Left renal cortex interstitium (tissue), 4 donors: ENCODE results near the gene SLC39A1. TPM values are rescaled to one million over a fixed set of nuclear protein-coding genes. Genes with fewer than 3 reads are reported as not detected.
"Not testable (repeated sequence)": the region's sequence is repeated elsewhere in the genome, so short reads cannot be mapped to it uniquely, and the experiment has no call there.

Experiments used
- DNase-seq, 4 donors: peaks; one replicate each; pipeline ENCODE4 v3.0.0-alpha.2; 2013; ENCODE audit warnings: low read depth in 4 of 4, low spot score in 2 of 4, missing footprints in 1 of 4
- polyA plus RNA-seq, 4 donors: library from polyadenylated mRNA; unstranded; fragments of 120-200 nt; gene quantifications; one replicate each; pipeline ENCODE4 v1.2.1, GENCODE V29; 2013; ENCODE audit not compliant: insufficient read length in 4 of 4

SLC39A1 gene
- polyA plus RNA-seq, 4 donors = 78.0 to 88.9 (median 86.7) TPM

DNA sequence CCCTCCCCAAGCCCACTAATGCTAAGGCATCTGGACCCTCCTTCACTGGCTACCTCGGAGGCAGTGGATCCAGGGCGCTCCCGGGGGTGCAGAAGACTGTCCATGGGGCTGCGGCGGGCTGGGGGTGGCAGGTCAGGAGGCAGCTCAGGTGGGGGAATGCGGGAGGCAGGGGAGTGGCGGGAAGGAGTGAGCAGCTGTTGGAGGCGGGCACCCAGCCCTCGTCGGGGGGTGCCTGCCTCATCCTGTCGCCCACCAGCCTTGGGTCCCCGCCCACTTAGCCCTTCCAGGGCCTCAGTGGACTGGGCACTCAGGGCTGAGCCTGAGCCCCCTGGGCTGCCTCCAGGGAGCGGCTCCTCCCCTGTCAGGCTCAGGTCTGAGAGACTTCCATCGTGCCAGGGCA, 29.9 kb downstream of the SLC39A1 start:
- no peak for DNase-seq

DNA sequence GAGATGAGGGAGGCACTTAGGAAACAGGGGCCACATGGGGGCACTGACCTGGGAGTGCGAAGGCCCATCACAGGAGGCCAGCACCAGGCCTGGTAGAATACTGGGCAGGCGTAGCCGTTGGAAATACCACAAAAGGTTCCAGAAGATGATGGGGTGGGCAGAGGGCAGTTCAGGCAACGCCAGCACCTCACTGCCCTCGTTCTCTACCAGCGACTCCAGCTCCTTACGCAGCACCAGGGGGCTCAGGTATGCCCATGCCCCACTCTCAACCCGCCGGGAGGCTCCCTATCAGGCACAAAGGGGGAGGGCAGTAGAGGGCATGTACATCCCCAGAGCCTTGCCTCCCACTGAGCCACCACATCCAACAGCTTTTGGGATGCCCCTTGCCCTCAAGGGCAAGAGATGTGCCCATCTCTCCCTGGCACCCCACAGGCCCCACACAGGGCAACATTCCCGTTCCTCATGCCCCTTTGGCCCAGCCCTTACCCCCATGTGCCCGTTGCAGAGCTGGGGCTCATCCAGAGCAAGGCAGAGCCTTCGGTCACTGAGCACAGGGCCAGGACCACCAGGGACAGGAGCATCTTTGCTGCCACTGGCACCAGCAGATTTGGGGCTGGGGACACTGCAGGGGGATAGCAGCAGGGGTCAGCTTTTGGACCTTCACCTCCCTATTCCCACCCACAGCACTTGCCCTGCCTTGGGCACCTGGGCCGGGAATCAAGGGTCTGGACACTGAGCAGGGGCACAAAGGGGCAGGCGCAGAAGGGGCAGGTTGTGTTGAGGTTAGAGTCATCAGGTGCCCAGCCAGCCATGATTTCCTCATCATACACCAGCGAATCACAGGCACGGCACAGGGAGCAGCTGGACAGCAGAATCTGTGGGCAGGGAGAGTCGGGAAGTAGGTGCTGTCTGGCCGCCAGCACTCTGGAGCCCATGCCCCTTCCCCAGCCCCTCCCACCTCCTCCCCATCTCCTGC, 30.9 kb downstream of the SLC39A1 start:
- DNase-seq = no peak

DNA sequence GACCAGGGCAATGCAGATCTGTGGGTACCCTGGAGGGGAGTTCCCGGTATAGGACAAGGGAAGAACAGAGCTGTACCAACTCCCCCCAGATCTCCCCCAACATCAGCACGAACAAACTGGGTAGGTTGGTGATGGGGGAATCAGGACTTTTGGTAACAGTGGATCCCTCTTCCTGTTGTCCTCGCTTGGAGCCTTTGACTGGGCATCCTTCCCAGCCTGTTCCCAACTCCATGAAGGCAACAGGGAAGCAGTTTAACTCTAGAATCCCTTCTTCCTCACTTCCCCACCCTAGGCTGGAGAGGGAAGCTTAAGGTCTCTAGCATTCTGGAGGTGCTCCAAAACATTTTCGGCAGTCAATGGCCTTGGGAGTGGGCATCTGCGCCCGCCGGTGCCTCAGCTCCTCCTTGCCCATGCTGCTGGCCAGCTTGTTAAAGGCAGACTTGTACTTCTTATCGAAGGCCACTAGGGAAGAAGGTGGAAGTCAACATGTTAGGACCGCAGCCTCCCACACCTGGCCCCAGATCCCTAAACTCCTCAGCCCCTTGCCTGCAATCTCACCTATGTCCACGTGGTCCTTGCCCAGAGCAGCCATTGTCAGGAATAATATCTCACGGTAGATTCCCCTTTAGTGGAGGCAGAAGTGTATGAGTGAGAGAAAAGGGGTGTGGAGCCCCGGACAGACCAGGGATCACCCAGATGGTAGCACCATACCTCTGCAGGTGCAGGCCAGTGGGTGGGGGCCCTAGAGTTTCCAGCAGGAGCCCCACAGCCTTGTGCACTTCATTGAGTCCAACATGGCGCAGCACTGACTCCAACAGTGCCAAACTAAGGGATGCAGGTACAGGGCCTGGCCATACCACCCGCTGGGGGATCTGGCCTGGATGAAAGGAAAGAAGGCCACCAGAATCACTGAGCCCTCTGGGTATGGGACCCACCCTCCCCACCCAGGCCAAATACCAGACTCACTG, 33.1 kb downstream of the SLC39A1 start:
- DNase-seq = no peak

DNA sequence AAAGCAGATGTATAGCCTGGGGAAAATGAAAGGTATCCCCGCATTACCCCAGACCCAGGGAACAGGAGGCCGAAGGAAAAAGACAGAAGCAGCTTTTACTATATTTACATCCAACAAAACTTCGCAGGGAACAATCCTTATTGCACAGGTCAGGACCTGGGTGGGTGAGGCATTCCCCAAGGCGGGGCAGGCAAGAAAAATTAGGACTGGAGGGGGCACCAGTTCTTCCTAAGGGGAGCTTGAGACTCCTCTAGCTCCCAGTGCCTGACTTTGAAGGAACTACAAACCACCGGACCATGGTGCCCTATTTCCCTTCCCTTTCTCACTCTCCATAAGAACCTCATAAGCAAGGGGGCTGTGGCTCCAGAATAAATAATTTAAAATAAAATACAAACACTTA, 33.9 kb downstream of the SLC39A1 start:
- DNase-seq = no peak

DNA sequence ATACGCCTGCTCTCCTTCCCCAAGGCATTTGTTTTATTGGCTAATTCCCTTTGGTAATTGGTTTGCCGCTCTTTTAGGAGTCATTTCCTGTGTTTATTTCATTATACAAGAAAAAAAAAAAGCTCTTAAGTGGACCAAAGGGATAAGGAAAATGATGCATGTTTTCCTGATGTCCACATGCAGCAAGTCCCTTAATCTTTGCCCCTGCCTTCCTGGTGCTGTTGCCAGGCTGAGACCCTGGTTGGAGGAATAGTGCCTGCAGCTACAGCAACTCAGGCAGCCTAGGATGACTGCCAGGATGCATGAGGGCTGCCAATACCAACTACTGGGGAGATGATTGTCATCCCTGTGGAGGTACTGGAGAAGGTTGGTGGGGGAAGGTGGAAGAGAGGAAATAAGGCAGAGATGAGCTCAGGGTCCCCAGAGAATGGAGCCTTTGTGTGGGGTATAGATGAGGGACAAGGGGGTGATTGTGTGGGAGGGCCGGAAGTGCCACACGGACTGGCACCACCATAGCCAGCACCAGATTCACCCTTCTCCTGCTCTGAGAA, 34.5 kb downstream of the SLC39A1 start:
- no peak for DNase-seq

DNA sequence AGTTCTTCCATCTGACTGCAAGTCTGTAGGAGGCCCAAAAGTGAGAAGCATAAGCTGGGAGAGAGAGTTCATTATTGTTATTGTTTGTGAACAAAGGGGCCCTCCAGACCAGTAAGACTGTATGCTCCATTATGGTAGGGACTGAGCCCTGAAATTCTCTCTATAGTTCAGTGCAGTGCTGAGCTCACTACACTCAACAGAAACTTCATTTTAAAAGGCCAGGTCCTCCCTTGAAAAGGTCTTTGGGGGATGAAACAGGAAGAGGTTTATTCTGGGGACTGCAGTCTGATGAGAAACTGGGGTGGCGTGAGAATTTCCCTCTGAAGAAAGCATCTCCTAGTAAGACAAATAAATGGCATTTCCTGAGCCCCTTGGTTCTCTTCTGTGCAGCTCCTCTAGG, 35.1 kb downstream of the SLC39A1 start:
- DNase-seq = no peak

DNA sequence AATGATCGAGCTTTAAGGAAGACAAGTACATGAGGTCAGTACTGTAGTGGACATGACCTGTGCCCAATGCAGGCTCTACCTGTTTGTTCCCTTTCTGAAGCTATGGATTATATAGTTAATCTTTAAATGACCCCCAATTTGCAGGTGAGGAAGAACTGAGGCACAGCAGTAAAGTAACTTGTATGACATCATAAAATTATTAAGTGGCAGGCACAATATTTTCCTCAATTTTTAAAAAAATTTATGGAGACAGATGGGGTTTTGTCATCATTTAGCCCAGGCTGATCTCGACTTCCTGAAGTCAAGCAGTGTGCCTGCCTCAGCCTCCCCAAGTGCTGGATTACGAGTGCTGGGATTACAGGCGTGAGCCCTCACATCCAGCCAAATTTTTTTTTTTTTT, 36.9 kb downstream of the SLC39A1 start:
- no peak for DNase-seq

DNA sequence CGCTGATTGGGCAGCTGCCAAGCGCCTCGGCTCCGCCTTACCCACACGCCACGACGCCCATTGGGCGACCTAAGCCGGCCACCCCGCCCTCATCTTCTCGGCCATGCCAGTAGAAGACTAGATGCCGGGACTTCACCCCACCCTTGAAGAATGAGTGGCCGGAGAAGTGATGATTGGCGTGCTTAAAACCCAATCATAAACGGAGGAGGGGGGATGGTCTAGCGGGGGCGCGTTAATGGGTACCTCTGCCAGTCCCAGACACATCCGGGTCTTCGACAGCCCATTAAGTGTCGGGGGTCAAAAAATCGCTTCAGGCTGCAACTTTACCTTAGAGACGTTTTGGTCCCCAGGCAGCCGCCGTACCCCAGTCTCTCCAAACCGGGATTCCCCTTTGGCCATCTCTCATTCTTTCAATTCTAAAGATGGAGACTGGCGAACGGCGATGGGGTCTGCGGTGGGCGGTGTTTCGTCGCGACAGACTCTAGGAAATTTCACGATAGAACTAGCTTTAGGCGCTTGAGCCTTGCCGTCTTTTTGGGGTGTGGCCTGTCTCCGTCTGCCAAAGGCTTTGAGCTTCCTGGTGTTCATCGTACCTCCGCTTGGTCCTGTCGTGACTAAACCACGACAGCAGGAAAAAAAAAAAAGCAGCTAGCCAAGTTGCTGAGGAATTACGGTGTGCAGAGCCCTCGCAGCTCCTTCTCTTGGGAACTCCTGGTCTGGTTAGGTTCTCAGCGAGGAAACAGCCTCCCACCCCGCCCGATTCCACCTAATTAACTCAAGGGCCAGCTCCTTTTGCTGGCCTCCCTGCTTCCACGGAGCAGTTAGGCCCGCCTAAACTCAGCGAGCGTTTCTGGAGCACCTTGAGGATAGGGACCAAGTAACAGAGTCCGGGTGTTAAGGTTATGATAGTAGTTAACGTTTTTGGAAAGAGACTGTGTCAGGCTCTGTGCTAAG, 40.1 kb downstream of the SLC39A1 start, which contains the start of gene GATAD2B:
Gene GATAD2B (minus strand): TSS at position 1 of the 954 bp plus-strand sequence. CDS start 94,625 bp downstream, outside the sequence.
- DNase-seq = peak; percentile 99 to 100 (median 100)

DNA sequence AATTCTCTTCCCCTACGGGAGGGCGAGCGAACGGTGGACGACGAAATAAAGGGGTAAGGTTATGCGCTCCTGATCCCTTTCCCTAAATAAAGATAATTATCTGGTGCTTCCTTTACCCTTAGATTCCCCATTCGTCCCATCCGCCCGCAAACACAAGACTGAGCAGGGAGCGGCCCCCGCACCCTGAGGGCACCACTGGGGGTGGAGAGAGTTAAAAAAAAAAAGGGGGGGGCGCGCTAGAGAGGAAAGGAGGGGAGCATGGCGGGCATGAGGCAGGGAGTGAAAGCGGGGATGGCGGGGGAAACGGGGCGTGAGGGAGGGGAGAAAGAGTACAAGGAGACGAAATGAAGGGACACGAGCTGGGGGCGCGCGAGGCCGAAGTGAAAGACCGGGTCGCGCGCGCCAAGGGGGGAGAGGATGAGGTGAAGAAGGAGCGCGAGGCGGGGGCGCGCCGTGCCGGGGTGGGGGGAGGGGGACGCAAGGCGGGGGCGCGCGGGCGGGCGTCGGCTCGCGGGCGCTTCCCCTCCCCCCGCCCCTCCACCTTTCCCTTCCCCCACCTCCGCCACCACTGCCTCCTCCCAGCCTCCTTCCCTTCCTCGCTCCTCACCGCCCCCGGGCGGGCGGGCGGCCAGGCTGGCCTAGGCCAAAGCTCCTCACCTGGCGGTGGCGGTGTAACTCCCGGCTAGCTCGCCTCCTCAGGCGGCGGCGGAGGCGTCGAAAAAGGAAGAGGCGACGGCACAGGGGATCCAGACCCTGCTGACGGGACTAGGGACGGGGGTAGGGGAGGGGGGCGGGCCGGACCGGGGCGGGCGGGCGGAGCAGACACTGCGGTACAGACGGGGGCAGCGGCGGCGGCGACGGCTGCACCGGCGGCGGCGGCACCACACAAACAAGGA, 41.0 kb downstream of the SLC39A1 start:
- DNase-seq = peak in 1 of 4 donors; percentile 35

DNA sequence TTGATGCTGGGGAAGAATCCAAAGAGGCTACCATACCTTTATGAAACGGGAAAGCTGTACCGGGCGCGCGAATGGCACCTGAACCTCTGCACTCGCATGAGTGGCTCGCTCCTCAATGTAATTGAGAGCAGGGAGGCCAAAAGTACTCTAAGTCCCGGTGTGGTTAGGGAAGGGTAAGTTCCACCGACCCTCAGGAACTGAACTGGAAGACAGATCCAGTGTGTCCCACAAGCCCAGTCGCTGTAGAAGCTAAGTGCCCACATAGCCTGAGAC, 41.6 kb downstream of the SLC39A1 start:
- peak in 1 of 4 donors; percentile 13 for DNase-seq

DNA sequence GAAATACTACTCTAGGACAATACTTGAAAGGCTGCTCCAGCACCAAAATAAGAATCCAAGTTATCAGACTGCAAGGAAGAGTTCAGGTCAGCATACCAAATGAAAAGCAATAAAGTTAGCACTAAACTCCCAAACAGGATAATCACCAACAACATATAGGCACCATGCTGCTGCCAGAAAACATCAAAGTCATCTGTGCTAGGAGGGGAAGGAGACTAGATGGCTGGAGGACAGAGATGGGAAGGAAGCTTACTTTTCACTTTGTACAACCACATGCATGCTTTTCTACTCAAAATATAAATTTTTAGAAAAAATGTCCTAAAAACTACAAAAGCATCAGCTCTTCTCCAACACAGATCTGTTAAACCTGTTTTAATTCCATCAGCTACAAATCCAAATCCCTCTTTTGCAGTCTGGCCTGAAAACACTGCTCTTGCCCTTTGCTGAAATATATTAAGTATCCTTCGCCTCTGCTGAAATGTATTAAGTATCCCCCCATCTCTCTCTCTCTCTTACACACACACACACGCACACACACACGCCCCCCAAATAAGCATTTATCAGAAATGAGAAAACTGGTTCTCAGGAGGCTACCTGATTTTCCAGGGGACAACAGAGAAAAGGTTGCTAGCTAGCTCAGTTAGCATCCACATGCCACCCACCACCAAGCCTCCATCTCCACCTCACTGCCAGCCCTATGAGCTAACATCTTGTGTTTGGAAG, 42.1 kb downstream of the SLC39A1 start:
- no peak for DNase-seq

DNA sequence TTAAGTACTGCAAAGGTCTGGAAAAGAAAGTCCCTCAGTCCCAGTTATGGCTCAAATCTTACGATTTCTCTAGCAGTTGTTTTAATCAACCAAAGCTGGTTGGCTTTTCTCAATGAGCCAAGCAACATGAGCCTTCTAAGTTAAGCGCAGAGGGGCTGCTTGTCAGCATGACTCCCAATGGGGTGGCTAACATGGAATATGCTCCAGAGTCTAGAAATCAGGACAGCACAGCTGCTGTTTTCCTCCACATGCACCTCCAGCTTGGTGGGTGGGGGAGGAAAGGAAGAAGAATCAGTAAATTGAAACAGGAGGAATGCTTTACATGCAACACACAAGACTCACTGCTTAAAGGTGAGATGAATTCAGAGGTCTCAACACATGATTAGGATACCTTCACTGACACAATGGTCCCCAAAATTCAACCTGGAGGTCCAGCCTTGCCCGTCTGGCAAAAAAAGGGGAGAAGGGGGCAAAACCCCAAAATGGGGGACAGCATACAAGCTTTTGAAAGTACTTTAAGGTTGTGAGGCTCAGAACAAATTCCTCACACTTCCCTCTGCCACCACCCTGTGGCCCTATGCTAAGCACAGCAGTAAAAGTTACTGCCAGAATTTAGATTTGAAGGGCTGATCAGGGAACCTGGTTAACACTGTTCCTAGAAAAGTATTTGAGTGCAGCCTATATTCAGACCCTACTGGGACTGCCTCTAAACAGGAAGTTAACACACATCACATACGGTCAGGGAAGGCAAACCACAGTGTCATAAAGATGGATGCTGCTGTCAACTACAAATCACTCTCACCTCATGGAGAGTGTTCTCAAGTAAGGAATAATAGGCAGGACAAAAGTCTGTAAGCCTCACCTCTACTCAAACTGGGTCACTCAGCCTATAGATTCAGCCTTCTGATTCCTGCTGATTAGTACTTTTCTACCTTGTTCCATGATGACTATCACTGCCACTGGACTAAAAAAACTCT, 43.2 kb downstream of the SLC39A1 start:
- DNase-seq = no peak

DNA sequence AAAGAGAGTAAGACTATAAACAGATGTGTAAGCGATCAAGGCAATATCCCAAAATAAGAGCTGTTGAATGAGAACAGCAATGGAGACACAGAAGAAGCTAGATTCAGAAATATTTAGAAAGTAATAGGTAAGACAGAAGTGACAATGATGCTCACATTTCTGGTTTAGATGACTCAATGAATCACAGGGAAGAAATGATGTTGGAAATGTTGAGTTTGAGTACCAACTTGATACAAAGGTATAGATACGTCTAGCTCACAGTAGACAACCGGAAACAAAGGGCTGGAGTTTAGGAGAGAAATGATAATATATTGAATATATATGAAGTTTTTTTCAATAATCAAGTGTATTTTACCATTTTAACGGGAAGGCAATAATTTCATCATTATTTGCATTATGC, 47.0 kb downstream of the SLC39A1 start:
- no peak for DNase-seq

DNA sequence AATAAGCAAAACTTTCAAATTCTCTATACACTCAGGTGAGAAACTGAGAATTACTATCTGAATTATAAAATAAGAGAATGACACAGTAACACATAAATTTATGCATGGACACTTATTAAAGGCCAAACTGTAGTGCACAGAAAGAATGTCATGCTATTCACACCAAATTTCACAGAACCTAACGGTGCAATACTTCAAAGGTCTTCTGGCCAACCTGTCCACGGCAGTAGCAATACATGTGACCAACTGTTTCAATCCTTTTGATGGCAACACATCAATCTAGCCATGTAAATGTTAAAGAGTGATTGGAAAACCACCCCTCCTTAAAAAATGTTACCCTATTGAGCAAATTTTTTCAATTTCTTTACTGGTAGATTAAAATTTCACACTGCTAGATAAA, 51.0 kb downstream of the SLC39A1 start:
- no peak for DNase-seq

DNA sequence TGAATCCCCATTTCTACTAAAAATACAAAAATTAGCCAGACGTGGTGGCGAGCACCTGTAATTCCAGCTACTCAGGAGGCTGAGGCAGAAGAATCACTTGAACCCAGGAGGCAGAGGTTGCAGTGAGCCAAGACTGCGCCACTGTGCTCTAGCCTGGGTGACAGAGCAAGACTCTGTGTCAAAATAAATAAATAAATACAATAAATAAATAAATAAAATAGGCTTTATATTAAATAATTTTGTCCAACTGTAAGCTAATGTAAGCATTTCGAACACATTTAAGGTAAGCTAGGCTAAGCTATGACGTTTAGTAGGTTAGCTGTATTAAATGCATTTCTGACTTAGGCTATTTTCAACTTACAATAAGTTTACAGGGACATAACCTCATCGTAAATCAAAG, 52.8 kb downstream of the SLC39A1 start:
- DNase-seq = not testable (repeated sequence)
